OCI-LY7 (cell line): Measurements from ENCODE around the gene KCNMA1. TPM values are rescaled to one million over a fixed set of nuclear protein-coding genes. Genes with fewer than 3 reads are reported as not detected.

ENCODE experiments used
- BruUV-seq: library from RNA; stranded (reverse); fragments of 400-500 nt; replicated peaks from 2 replicates; lab custom pipeline; 2021; lab: Mats Ljungman, UMichigan
- CTCF ChIA-PET: fragments of 300-600 bp; sonication (Branson Sonifier 250); formaldehyde crosslinking; loops from one replicate; lab custom pipeline; 2022; ENCODE audit warnings: antibody characterized with exemption; ENCODE audit not compliant: unreplicated experiment; lab: Charles Lee
- POLR2A ChIA-PET: fragments of 300-600 bp; sonication (Branson Sonifier 250); formaldehyde crosslinking; loops from one replicate; lab custom pipeline; 2022; ENCODE audit warnings: antibody characterized with exemption; lab: Charles Lee
- DNase-seq: peaks from one replicate; pipeline ENCODE4 v3.0.0-alpha.2; 2015; ENCODE audit warnings: low spot score
- H2AFZ ChIP-seq: fragments of 200-600 bp; sonication (generic), shearing (Covaris generic); 2 replicates; pipeline ENCODE4 v1.6.1; 2014; ENCODE audit warnings: mild to moderate bottlenecking, antibody characterized with exemption, low read length, moderate library complexity
- H3K27ac ChIP-seq: fragments of 200-600 bp; sonication (generic); 2 replicates; pipeline ENCODE4 v1.5.1; 2014; ENCODE audit warnings: mixed run types, low read depth, mild to moderate bottlenecking, moderate library complexity, low read length, inconsistent platforms; ENCODE audit not compliant: poor library complexity, severe bottlenecking
- H3K36me3 ChIP-seq: fragments of 200-600 bp; sonication (generic); 2 replicates; pipeline ENCODE4 v1.6.1; 2014; ENCODE audit warnings: mild to moderate bottlenecking, antibody characterized with exemption, low read length, moderate library complexity, mixed read lengths; ENCODE audit not compliant: insufficient read depth
- H3K4me1 ChIP-seq: fragments of 200-600 bp; sonication (generic); 2 replicates; pipeline ENCODE4 v1.5.1; 2014; ENCODE audit warnings: mild to moderate bottlenecking, low read length; ENCODE audit not compliant: insufficient read depth, poor library complexity, severe bottlenecking
- H3K4me2 ChIP-seq: fragments of 200-600 bp; sonication (generic); 2 replicates; pipeline ENCODE4 v1.6.1; 2014; ENCODE audit warnings: mild to moderate bottlenecking, low read length
- H3K4me3 ChIP-seq: fragments of 200-600 bp; sonication (generic); 2 replicates; pipeline ENCODE4 v1.5.1; 2014; ENCODE audit warnings: mild to moderate bottlenecking, low read depth, low read length; ENCODE audit not compliant: poor library complexity, severe bottlenecking
- H3K79me2 ChIP-seq: fragments of 200-600 bp; sonication (generic); 2 replicates; pipeline ENCODE4 v1.6.1; 2016; ENCODE audit warnings: low read depth, mild to moderate bottlenecking, low read length, moderate library complexity, mixed read lengths; ENCODE audit not compliant: insufficient read depth
- H3K9me2 ChIP-seq: fragments of 200-600 bp; sonication (generic); 2 replicates; pipeline ENCODE4 v1.6.1; 2016; ENCODE audit warnings: mild to moderate bottlenecking, low read length, mixed read lengths; ENCODE audit not compliant: insufficient read depth
- H3K9me3 ChIP-seq: fragments of 200-600 bp; sonication (generic); 2 replicates; pipeline ENCODE4 v1.6.1; 2014; ENCODE audit warnings: mild to moderate bottlenecking, mixed run types, low read length, mixed read lengths
- H4K20me1 ChIP-seq: fragments of 200-600 bp; sonication (generic); 2 replicates; pipeline ENCODE4 v1.6.1; 2014; ENCODE audit warnings: mild to moderate bottlenecking, antibody characterized with exemption, low read length, moderate library complexity, mixed read lengths; ENCODE audit not compliant: insufficient read depth
- EZH2phosphoT487 ChIP-seq: fragments of 200-600 bp; sonication (generic); IDR thresholded peaks from 2 replicates; pipeline ENCODE4 v1.6.1; 2018; ENCODE audit warnings: low read depth, borderline replicate concordance, mild to moderate bottlenecking, mixed run types, antibody characterized with exemption, low read length, moderate library complexity, mixed read lengths
- intact Hi-C: fragments of 100-400 bp; cut with micrococcal nuclease; formaldehyde crosslinking; loops from one replicate; pipeline ENCODE4 v1.10.0; 2022; ENCODE audit not compliant: unreplicated experiment
- total RNA-seq, 2 experiments: library from RNA; depleted of rRNA in 1 of 2; stranded (reverse); fragments of >200 nt in 1 of 2; shearing (Covaris generic) in 1 of 2; gene quantifications; 2 replicates each; pipeline ENCODE4 v1.2.3, GENCODE V29; 2014 to 2022
- TF ChIP-seq, protein P1 (sequence below): fragments of 200-600 bp; sonication (generic); conservative IDR thresholded peaks from 2 replicates; pipeline ENCODE4 v1.5.1; 2014; ENCODE audit warnings: mild to moderate bottlenecking, antibody characterized with exemption, low read length, moderate library complexity, mixed read lengths

Gene KCNMA1
- total RNA-seq, 2 experiments from 2014 or later = not detected

DNA sequence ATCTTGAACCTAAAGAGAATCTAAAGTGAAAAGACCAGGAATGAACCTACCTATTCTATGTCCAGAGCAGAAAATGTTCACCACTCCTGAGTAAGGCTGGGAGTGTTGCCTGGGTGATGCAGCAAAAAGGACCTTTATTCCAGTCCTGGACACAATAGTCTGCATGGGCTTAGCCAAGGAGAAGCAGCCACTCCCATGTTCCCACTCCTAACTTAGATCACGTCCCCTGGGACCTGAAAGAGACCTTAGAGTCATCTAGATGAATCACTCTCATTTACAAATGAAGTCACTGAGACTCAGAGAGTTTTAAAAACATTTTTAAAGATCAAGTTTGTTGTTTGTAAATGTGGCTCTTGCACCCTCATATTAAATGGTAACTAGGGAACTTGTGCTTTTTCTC lies 763.4 kb downstream of the KCNMA1 start:
- TF ChIP-seq, protein P1, sequence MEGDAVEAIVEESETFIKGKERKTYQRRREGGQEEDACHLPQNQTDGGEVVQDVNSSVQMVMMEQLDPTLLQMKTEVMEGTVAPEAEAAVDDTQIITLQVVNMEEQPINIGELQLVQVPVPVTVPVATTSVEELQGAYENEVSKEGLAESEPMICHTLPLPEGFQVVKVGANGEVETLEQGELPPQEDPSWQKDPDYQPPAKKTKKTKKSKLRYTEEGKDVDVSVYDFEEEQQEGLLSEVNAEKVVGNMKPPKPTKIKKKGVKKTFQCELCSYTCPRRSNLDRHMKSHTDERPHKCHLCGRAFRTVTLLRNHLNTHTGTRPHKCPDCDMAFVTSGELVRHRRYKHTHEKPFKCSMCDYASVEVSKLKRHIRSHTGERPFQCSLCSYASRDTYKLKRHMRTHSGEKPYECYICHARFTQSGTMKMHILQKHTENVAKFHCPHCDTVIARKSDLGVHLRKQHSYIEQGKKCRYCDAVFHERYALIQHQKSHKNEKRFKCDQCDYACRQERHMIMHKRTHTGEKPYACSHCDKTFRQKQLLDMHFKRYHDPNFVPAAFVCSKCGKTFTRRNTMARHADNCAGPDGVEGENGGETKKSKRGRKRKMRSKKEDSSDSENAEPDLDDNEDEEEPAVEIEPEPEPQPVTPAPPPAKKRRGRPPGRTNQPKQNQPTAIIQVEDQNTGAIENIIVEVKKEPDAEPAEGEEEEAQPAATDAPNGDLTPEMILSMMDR = no peak
- no peak for TF ChIP-seq EZH2phosphoT487

DNA sequence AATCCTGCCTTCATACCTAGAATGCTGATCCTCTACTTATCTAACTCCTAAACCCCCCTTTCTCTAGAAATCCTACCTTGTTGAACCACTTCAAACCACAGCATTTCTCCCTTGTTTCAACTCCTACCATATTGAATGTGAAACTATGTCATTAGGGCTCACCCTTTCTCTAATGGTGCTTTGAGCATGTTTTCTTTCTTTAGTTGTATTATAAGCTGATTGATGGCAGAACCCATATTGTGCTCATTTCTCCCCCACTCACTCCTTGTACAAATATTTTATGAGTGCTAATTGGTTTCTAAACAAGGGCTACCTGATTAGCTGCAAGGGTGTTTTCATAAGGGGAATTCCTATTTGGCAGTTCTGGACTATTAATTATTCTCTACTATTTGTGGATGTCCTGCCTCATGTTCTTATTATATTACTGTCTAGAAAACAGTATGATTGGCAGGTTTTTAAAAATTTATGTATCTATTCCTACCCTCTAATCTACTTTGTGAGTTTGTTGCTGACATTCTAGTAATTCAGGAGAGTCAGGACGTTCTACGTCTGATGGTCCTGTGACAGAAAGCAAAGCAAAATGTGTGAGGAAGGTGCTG lies 765.8 kb downstream of the KCNMA1 start:
- BruUV-seq = no TSS peak
- H3K4me3 ChIP-seq = no peak overlapping the region
- CTCF ChIA-PET = no interaction called here
- no peak overlapping the region for H3K4me2 ChIP-seq
- POLR2A ChIA-PET = no interaction called here
- H3K9me2 ChIP-seq = no peaks in the 10 kb centered on the region
- H3K27ac ChIP-seq = no peak overlapping the region
- no peak overlapping the region for H2AFZ ChIP-seq
- H3K9me3 ChIP-seq = no peaks in the 10 kb centered on the region
- H3K4me1 ChIP-seq = no peaks in the 10 kb centered on the region
- TF ChIP-seq, protein P1 = no peak
- TF ChIP-seq EZH2phosphoT487 = no peak
- intact Hi-C loops = no loop called here
- H3K79me2 ChIP-seq = no peaks in the 10 kb centered on the region
- H3K36me3 ChIP-seq = no peaks in the 10 kb centered on the region
- no peaks in the 10 kb centered on the region for H4K20me1 ChIP-seq
- no peak for DNase-seq

More for the DNA sequence above, 763.4 kb downstream of the KCNMA1 start:
- no peak for DNase-seq
- intact Hi-C loops = no loop called here
- no TSS peak for BruUV-seq
- no peaks in the 10 kb centered on the region for H3K4me1 ChIP-seq
- H3K27ac ChIP-seq = no peak overlapping the region
- ChIA-PET POLR2A (no interaction called here), CTCF (no interaction called here)
- no peaks in the 10 kb centered on the region for H3K79me2 ChIP-seq
- no peak overlapping the region for H2AFZ ChIP-seq
- H3K9me2 ChIP-seq = no peaks in the 10 kb centered on the region
- no peak overlapping the region for H3K4me3 ChIP-seq
- no peaks in the 10 kb centered on the region for H3K9me3 ChIP-seq
- no peaks in the 10 kb centered on the region for H3K36me3 ChIP-seq
- H4K20me1 ChIP-seq = no peaks in the 10 kb centered on the region
- H3K4me2 ChIP-seq = no peak overlapping the region

DNA sequence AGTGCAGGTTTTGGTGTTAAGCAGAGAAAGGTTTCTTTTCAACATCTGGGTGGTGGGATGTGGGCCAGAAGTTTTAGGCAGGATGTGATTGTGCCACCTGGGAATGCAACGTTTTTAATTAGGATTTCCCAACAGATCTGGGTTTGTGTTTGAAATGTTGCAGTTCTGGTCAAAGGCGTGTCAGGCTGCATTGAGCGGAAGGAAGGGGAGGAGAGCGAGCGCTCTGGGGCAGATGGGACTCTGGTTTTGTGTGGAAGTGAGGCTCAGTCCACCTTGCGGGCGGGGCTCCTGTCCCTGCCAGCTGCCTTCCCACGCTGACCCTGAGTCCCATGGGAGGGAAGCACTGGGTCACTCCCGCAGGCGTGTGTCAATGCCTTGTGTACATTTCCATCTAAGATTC lies 767.7 kb downstream of the KCNMA1 start:
- Histone ChIP-seq H3K36me3 (no peaks in the 10 kb centered on the region), H3K4me1 (no peaks in the 10 kb centered on the region), H3K79me2 (no peaks in the 10 kb centered on the region), H3K4me3 (no peak overlapping the region), H4K20me1 (no peaks in the 10 kb centered on the region), H3K4me2 (no peak overlapping the region), H3K9me3 (no peaks in the 10 kb centered on the region), H3K27ac (no peak overlapping the region), H3K9me2 (no peaks in the 10 kb centered on the region), H2AFZ (no peak overlapping the region)
- TF ChIP-seq EZH2phosphoT487 = no peak
- TF ChIP-seq, protein P1 = no peak
- ChIA-PET CTCF (no interaction called here), POLR2A (no interaction called here)
- BruUV-seq = no TSS peak
- intact Hi-C loops = no loop called here
- DNase-seq = no peak
